Measurements from ENCODE around the gene GLOD5.

DNA sequence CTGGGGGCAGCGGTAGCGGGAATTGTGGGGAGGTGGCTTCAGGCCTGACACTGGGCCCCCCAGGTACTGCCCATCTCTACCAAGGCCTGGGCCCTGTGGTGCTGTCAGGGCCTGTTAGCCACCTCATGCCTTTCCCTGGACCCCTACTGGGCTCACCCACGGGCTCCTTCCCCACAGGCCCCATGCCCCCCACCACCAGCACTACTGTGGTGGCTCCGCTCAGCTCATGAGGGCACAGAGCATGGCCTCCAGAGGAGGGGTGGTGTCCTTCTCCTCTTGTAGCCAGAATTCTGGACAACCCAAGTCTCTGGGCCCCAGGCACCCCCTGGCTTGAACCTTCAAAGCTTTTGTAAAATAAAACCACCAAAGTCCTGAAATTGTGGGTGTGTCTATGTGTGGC lies 32.4 kb downstream of the GLOD5 start:
- TF ChIP-seq, protein P1, sequence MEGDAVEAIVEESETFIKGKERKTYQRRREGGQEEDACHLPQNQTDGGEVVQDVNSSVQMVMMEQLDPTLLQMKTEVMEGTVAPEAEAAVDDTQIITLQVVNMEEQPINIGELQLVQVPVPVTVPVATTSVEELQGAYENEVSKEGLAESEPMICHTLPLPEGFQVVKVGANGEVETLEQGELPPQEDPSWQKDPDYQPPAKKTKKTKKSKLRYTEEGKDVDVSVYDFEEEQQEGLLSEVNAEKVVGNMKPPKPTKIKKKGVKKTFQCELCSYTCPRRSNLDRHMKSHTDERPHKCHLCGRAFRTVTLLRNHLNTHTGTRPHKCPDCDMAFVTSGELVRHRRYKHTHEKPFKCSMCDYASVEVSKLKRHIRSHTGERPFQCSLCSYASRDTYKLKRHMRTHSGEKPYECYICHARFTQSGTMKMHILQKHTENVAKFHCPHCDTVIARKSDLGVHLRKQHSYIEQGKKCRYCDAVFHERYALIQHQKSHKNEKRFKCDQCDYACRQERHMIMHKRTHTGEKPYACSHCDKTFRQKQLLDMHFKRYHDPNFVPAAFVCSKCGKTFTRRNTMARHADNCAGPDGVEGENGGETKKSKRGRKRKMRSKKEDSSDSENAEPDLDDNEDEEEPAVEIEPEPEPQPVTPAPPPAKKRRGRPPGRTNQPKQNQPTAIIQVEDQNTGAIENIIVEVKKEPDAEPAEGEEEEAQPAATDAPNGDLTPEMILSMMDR (IDR thresholded peaks at IDR 0.05): no peak
- no peak for TF ChIP-seq POLR2AphosphoS5 (IDR thresholded peaks at IDR 0.05)
